Embryonic facial prominence (tissue), 1 donor: ENCODE results near the gene CERS6.

Experiments
- DNase-seq: peaks from one replicate; pipeline ENCODE4 v3.0.0-alpha.2; 2016; ENCODE audit errors: extremely low spot score

CERS6 gene

GRCh38 chr2:168599738-168600137 is 143.7 kb downstream of the CERS6 start:
- DNase-seq, result no peak

GRCh38 chr2:168600949-168601348 is 144.9 kb downstream of the CERS6 start:
- DNase-seq, result no peak

GRCh38 chr2:168601741-168602140 is 145.7 kb downstream of the CERS6 start:
- no peak for DNase-seq

GRCh38 chr2:168602379-168602778 is 146.3 kb downstream of the CERS6 start:
- no peak for DNase-seq

- no peak for DNase-seq
Observed at GRCh38 chr2:168602846-168603401, 146.9 kb downstream of the CERS6 start.

GRCh38 chr2:168603439-168603961 is 147.4 kb downstream of the CERS6 start:
- no peak for DNase-seq

GRCh38 chr2:168604252-168604651 is 148.2 kb downstream of the CERS6 start:
- DNase-seq, result no peak

- DNase-seq, result no peak
Observed at GRCh38 chr2:168607992-168608391, 151.9 kb downstream of the CERS6 start.

- no peak for DNase-seq
Observed at GRCh38 chr2:168608796-168609195, 152.7 kb downstream of the CERS6 start.

GRCh38 chr2:168611091-168611490 is 155.0 kb downstream of the CERS6 start:
- no peak for DNase-seq

GRCh38 chr2:168611896-168612650 is 156.0 kb downstream of the CERS6 start:
- DNase-seq, result no peak

- DNase-seq, result no peak
Observed at GRCh38 chr2:168612719-168613118, 156.6 kb downstream of the CERS6 start.

- no peak for DNase-seq
Observed at GRCh38 chr2:168613551-168613950, 157.5 kb downstream of the CERS6 start.

GRCh38 chr2:168614172-168615018 is 158.3 kb downstream of the CERS6 start:
- no peak for DNase-seq

- no peak for DNase-seq
Observed at GRCh38 chr2:168620554-168620953, 164.5 kb downstream of the CERS6 start.

- DNase-seq, result no peak
Observed at GRCh38 chr2:168622559-168622958, 166.5 kb downstream of the CERS6 start.

GRCh38 chr2:168624028-168624427 is 168.0 kb downstream of the CERS6 start:
- no peak for DNase-seq

GRCh38 chr2:168626096-168626495 is 170.0 kb downstream of the CERS6 start:
- DNase-seq, result no peak

GRCh38 chr2:168626647-168627046 is 170.6 kb downstream of the CERS6 start:
- no peak for DNase-seq

GRCh38 chr2:168632709-168633121 is 176.6 kb downstream of the CERS6 start:
- DNase-seq, result no peak

- DNase-seq, result no peak
Observed at GRCh38 chr2:168633200-168633599, 177.1 kb downstream of the CERS6 start.

- no peak for DNase-seq
Observed at GRCh38 chr2:168633895-168634294, 177.8 kb downstream of the CERS6 start.
